HEK293 (cell line): ENCODE data around the gene STRN.
"Not testable (repeated sequence)": the region's sequence is repeated elsewhere in the genome, so short reads cannot be mapped to it uniquely, and the experiment has no call there.

ENCODE experiments used
- ATF2 ChIP-seq: fragments of 450-650 bp; formaldehyde crosslinking; IDR thresholded peaks from 2 replicates; pipeline ENCODE4 v1.5.1; 2016; ENCODE audit warnings: missing biosample characterization, missing genetic modification characterization, low read depth
- GLI4 ChIP-seq: fragments of 450-650 bp; formaldehyde crosslinking; IDR thresholded peaks from 2 replicates; pipeline ENCODE4 v1.5.1; 2016; ENCODE audit warnings: missing biosample characterization, missing genetic modification characterization
- REST ChIP-seq: fragments of 450-650 bp; formaldehyde crosslinking; IDR thresholded peaks from 2 replicates; pipeline ENCODE4 v1.5.1; 2016; ENCODE audit warnings: missing biosample characterization, missing genetic modification characterization
- SP2 ChIP-seq: fragments of 450-650 bp; formaldehyde crosslinking; IDR thresholded peaks from 2 replicates; pipeline ENCODE4 v1.5.1; 2016; ENCODE audit warnings: missing biosample characterization, missing genetic modification characterization
- ZBTB21 ChIP-seq: fragments of 450-650 bp; formaldehyde crosslinking; IDR thresholded peaks from 2 replicates; pipeline ENCODE4 v1.5.1; 2017; ENCODE audit warnings: missing biosample characterization, missing genetic modification characterization
- ZBTB7A ChIP-seq: fragments of 450-650 bp; formaldehyde crosslinking; IDR thresholded peaks from 2 replicates; pipeline ENCODE4 v1.5.1; 2016; ENCODE audit warnings: low read depth, missing biosample characterization, missing genetic modification characterization
- ZNF121 ChIP-seq: fragments of 450-650 bp; formaldehyde crosslinking; IDR thresholded peaks from 2 replicates; pipeline ENCODE4 v1.5.1; 2016; ENCODE audit warnings: missing biosample characterization, missing genetic modification characterization
- ZNF138 ChIP-seq: fragments of 450-650 bp; formaldehyde crosslinking; IDR thresholded peaks from 2 replicates; pipeline ENCODE4 v1.5.1; 2016; ENCODE audit warnings: missing biosample characterization, missing genetic modification characterization, borderline replicate concordance
- ZNF175 ChIP-seq: fragments of 450-650 bp; formaldehyde crosslinking; IDR thresholded peaks from 2 replicates; pipeline ENCODE4 v1.5.1; 2016; ENCODE audit warnings: missing biosample characterization, missing genetic modification characterization
- ZNF248 ChIP-seq: fragments of 450-650 bp; formaldehyde crosslinking; IDR thresholded peaks from 2 replicates; pipeline ENCODE4 v1.5.1; 2017; ENCODE audit warnings: missing biosample characterization, missing genetic modification characterization
- ZNF335 ChIP-seq: fragments of 450-650 bp; formaldehyde crosslinking; conservative IDR thresholded peaks from 2 replicates; pipeline ENCODE4 v1.5.1; 2016; ENCODE audit warnings: missing biosample characterization, missing genetic modification characterization
- ZNF561 ChIP-seq: fragments of 450-650 bp; IDR thresholded peaks from 2 replicates; pipeline ENCODE4 v1.5.1; 2018; ENCODE audit warnings: missing biosample characterization, missing genetic modification characterization, borderline replicate concordance
- TF ChIP-seq, protein P1 (sequence below): fragments of 450-650 bp; formaldehyde crosslinking; IDR thresholded peaks from 2 replicates; pipeline ENCODE4 v1.5.1; 2016; ENCODE audit warnings: missing biosample characterization, missing genetic modification characterization

GRCh38 chr2:36999416-36999815 is 33.1 kb upstream of the STRN start:
- not testable (repeated sequence) for TF ChIP-seq ZBTB7A (tag by site-specific recombination); ZNF248; SP2; ZNF138; ATF2 (tag by site-specific recombination); ZNF175; REST (tag by site-specific recombination); ZBTB21 (tag by site-specific recombination); ZNF335 (tag by site-specific recombination); ZNF561 (tag by site-specific recombination); GLI4 (tag by site-specific recombination)
- TF ChIP-seq, protein P1, sequence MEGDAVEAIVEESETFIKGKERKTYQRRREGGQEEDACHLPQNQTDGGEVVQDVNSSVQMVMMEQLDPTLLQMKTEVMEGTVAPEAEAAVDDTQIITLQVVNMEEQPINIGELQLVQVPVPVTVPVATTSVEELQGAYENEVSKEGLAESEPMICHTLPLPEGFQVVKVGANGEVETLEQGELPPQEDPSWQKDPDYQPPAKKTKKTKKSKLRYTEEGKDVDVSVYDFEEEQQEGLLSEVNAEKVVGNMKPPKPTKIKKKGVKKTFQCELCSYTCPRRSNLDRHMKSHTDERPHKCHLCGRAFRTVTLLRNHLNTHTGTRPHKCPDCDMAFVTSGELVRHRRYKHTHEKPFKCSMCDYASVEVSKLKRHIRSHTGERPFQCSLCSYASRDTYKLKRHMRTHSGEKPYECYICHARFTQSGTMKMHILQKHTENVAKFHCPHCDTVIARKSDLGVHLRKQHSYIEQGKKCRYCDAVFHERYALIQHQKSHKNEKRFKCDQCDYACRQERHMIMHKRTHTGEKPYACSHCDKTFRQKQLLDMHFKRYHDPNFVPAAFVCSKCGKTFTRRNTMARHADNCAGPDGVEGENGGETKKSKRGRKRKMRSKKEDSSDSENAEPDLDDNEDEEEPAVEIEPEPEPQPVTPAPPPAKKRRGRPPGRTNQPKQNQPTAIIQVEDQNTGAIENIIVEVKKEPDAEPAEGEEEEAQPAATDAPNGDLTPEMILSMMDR (tag by site-specific recombination), result not testable (repeated sequence)
- TF ChIP-seq ZNF121, result peak; percentile 49; the same call in 1 of the 2 replicates
